H1 (cell line): ENCODE results near the gene CHD2. TPM values are rescaled to one million over a fixed set of nuclear protein-coding genes. Genes with fewer than 3 reads are reported as not detected.

Experiments
- CTCF ChIA-PET: fragments of 300-600 bp; sonication (Branson Sonifier 250); formaldehyde crosslinking; loops from one replicate; lab custom pipeline; 2021; ENCODE audit not compliant: partially characterized antibody; lab: Charles Lee
- POLR2A ChIA-PET: fragments of 300-600 bp; sonication (Branson Sonifier 250); formaldehyde crosslinking; loops from one replicate; lab custom pipeline; 2021; ENCODE audit warnings: inconsistent platforms; ENCODE audit not compliant: partially characterized antibody; lab: Charles Lee
- DNase-seq, 2 experiments: peaks; one replicate each; pipeline versions ENCODE4 v3.0.0 to v3.0.0-alpha.2; 2010 to 2022; ENCODE audit warnings: low spot score in 2 of 2, low read depth in 1 of 2, mixed read lengths in 1 of 2
- FAIRE-seq: peaks from 2 replicates; lab custom pipeline; 2011; peaks lifted over from hg19 to GRCh38; lab: Jason Lieb, UNC
- H2AFZ ChIP-seq: 2 replicates; pipeline ENCODE4 v1.8.1; 2012; ENCODE audit warnings: low read length, inconsistent platforms
- H2AK5ac ChIP-seq: 2 replicates; pipeline ENCODE4 v1.6.1; 2013; ENCODE audit warnings: low read depth, low read length
- H2BK120ac ChIP-seq: replicated peaks from 2 replicates; pipeline ENCODE3; 2013; ENCODE audit warnings: low read depth, low read length, inconsistent platforms
- H2BK12ac ChIP-seq: 2 replicates; pipeline ENCODE4 v1.6.1; 2013; ENCODE audit warnings: low read depth, low read length
- H2BK15ac ChIP-seq: 2 replicates; pipeline ENCODE4 v1.6.1; 2013; ENCODE audit warnings: low read length
- H2BK20ac ChIP-seq: 2 replicates; pipeline ENCODE4 v1.6.1; 2013; ENCODE audit warnings: low read length
- H2BK5ac ChIP-seq: 2 replicates; pipeline ENCODE4 v1.6.1; 2013; ENCODE audit warnings: low read depth, low read length
- H3K14ac ChIP-seq: 2 replicates; pipeline ENCODE4 v1.6.1; 2013; ENCODE audit warnings: inconsistent platforms; ENCODE audit not compliant: insufficient read length
- H3K18ac ChIP-seq: 2 replicates; pipeline ENCODE4 v1.6.1; 2013; ENCODE audit warnings: low read length; ENCODE audit errors: extremely low read depth
- H3K23ac ChIP-seq: 2 replicates; pipeline ENCODE4 v1.6.1; 2013; ENCODE audit warnings: inconsistent platforms; ENCODE audit not compliant: insufficient read length
- H3K23me2 ChIP-seq: 2 replicates; pipeline ENCODE4 v1.6.1; 2013; ENCODE audit warnings: low read depth, low read length
- H3K27ac ChIP-seq: 2 replicates; pipeline ENCODE4 v1.6.1; 2011; ENCODE audit warnings: low read depth, low read length, inconsistent platforms
- H3K27me3 ChIP-seq, 4 experiments: replicated peaks in 1 of 4; 1 replicate in 1 of 4; 2 replicates in 3 of 4; pipeline versions ENCODE4 v1.6.1 to v1.8.1; 2011 to 2013; ENCODE audit warnings: low read length in 3 of 4, mild to moderate bottlenecking in 3 of 4, inconsistent platforms in 2 of 4, mixed read lengths in 2 of 4, moderate library complexity in 1 of 4; ENCODE audit not compliant: control insufficient read depth in 3 of 4, insufficient read depth in 3 of 4; ENCODE audit errors: extremely low read depth in 1 of 4
- H3K36me3 ChIP-seq, 4 experiments: 2 replicates each; pipeline versions ENCODE4 v1.6.1 to v1.8.1; 2011 to 2013; ENCODE audit warnings: mild to moderate bottlenecking in 4 of 4, low read length in 3 of 4, moderate library complexity in 2 of 4, control low read depth in 1 of 4, inconsistent platforms in 1 of 4; ENCODE audit not compliant: insufficient read depth in 4 of 4, control insufficient read depth in 2 of 4
- H3K4ac ChIP-seq: replicated peaks from 2 replicates; pipeline ENCODE3; 2013; ENCODE audit warnings: low read length, low read depth, mixed read lengths, inconsistent platforms; ENCODE audit not compliant: insufficient read length
- H3K4me1 ChIP-seq, 4 experiments: replicated peaks in 1 of 4; 1 replicate in 1 of 4; 2 replicates in 3 of 4; pipeline versions ENCODE4 v1.6.1 to v1.8.1; 2011 to 2013; ENCODE audit warnings: low read length in 3 of 4, inconsistent platforms in 2 of 4, mixed read lengths in 1 of 4; ENCODE audit not compliant: insufficient read depth in 4 of 4, control insufficient read depth in 3 of 4
- H3K4me2 ChIP-seq, 2 experiments: 2 replicates each; pipeline versions ENCODE4 v1.6.1 to v1.8.1; 2011 to 2013; ENCODE audit warnings: low read depth in 2 of 2, low read length in 2 of 2, control low read depth in 1 of 2, inconsistent platforms in 1 of 2, mild to moderate bottlenecking in 1 of 2; ENCODE audit not compliant: insufficient read depth in 1 of 2
- H3K4me3 ChIP-seq, 4 experiments: fragments of 200-600, 300-600 bp in 1 of 4; sonication (generic), shearing (Covaris generic), sonication (Bioruptor Twin) in 1 of 4; 2 replicates each; pipeline versions ENCODE4 v1.5.1 to v1.8.1; 2011 to 2016; ENCODE audit warnings: low read length in 4 of 4, low read depth in 3 of 4, control low read depth in 2 of 4, inconsistent platforms in 2 of 4, mild to moderate bottlenecking in 2 of 4, mixed read lengths in 1 of 4, moderate library complexity in 1 of 4; ENCODE audit not compliant: insufficient read depth in 2 of 4; ENCODE audit errors: extremely low read depth in 1 of 4
- H3K56ac ChIP-seq: replicated peaks from 2 replicates; pipeline ENCODE3; 2013; ENCODE audit warnings: low read depth, mild to moderate bottlenecking, mixed read lengths, low read length, inconsistent platforms; ENCODE audit not compliant: insufficient read length
- H3K79me1 ChIP-seq: 2 replicates; pipeline ENCODE4 v1.6.1; 2013; ENCODE audit warnings: low read depth, low read length, control low read depth
- H3K79me2 ChIP-seq, 2 experiments: 2 replicates each; pipeline versions ENCODE4 v1.6.1 to v1.8.1; 2012 to 2013; ENCODE audit warnings: low read length in 2 of 2, mild to moderate bottlenecking in 2 of 2, inconsistent platforms in 1 of 2; ENCODE audit not compliant: insufficient read depth in 2 of 2, control insufficient read depth in 1 of 2
- H3K9ac ChIP-seq, 4 experiments: replicated peaks in 1 of 4; 1 replicate in 1 of 4; 2 replicates in 3 of 4; pipeline versions ENCODE4 v1.6.1 to v1.8.1; 2011 to 2013; ENCODE audit warnings: low read depth in 3 of 4, low read length in 3 of 4, control low read depth in 2 of 4, mild to moderate bottlenecking in 2 of 4, moderate library complexity in 2 of 4, inconsistent platforms in 1 of 4; ENCODE audit errors: extremely low read depth in 1 of 4
- H3K9me3 ChIP-seq, 2 experiments: 2 replicates each; pipeline versions ENCODE4 v1.6.1 to v1.8.1; 2012 to 2013; ENCODE audit warnings: mild to moderate bottlenecking in 2 of 2, moderate library complexity in 2 of 2, control low read depth in 1 of 2, inconsistent platforms in 1 of 2, low read depth in 1 of 2, low read length in 1 of 2, mixed read lengths in 1 of 2; ENCODE audit not compliant: insufficient read depth in 2 of 2
- H4K20me1 ChIP-seq, 2 experiments: replicated peaks in 1 of 2; 2 replicates each; pipeline versions ENCODE3 to v1.8.1; 2011 to 2013; ENCODE audit warnings: inconsistent platforms in 2 of 2, low read length in 2 of 2, mild to moderate bottlenecking in 1 of 2; ENCODE audit not compliant: insufficient read depth in 2 of 2, control insufficient read depth in 1 of 2
- H4K5ac ChIP-seq: 2 replicates; pipeline ENCODE4 v1.6.1; 2013; ENCODE audit warnings: low read length, low read depth, mixed read lengths, inconsistent platforms; ENCODE audit not compliant: insufficient read length
- H4K8ac ChIP-seq: 2 replicates; pipeline ENCODE4 v1.8.0; 2013; ENCODE audit warnings: mild to moderate bottlenecking, moderate library complexity, low read length, inconsistent platforms; ENCODE audit not compliant: insufficient read depth; ENCODE audit errors: extremely low read depth
- H4K91ac ChIP-seq: replicated peaks from 2 replicates; pipeline ENCODE3; 2013; ENCODE audit warnings: low read length, mixed read lengths, inconsistent platforms; ENCODE audit not compliant: insufficient read length
- BRCA1 ChIP-seq: IDR thresholded peaks from 2 replicates; pipeline ENCODE4 v1.6.1; 2012; ENCODE audit warnings: low read depth, low read length, improper control_type of control experiment
- SIRT6 ChIP-seq: IDR thresholded peaks from one replicate; pipeline ENCODE4 v1.7.1; 2012; ENCODE audit warnings: low read length, inconsistent platforms
- SIX5 ChIP-seq: IDR thresholded peaks from 2 replicates; pipeline ENCODE4 v1.6.1; 2011; ENCODE audit warnings: mild to moderate bottlenecking, low read depth, low read length
- TCF12 ChIP-seq: IDR thresholded peaks from 2 replicates; pipeline ENCODE4 v1.6.1; 2011; ENCODE audit warnings: low read depth, mild to moderate bottlenecking, low read length
- TEAD4 ChIP-seq: IDR thresholded peaks from 2 replicates; pipeline ENCODE4 v1.6.1; 2012; ENCODE audit warnings: low read depth, low read length, inconsistent platforms, mixed read lengths
- WGBS, 2 experiments: shearing (Covaris generic) in 1 of 2; methylation state at CpG; one replicate each; pipeline versions ENCODE4 v1.1.6 to v1.1.7; 2013 to 2015; ENCODE audit warnings: low lambda C conversion rate in 2 of 2, mixed read lengths in 2 of 2, inconsistent platforms in 1 of 2, low coverage in 1 of 2, missing lambda C conversion rate in 1 of 2; ENCODE audit not compliant: insufficient replicate concordance in 2 of 2, insufficient coverage in 1 of 2, insufficient read length in 1 of 2; ENCODE audit errors: extremely low coverage in 1 of 2, missing lambda C conversion rate in 1 of 2; 5-methylcytosine and 5-hydroxymethylcytosine counted together
- polyA plus RNA-seq, 7 experiments: library from polyadenylated mRNA; depleted of rRNA in 3 of 7; stranded (reverse) in 5 of 7; unstranded in 2 of 7; fragments of >200 nt in 5 of 7; fragments of 200-250 nt in 2 of 7; gene quantifications; 1 replicate in 5 of 7; 2 replicates in 1 of 7; 4 replicates in 1 of 7; pipeline versions ENCODE4 v1.2.1 to v1.2.3, GENCODE V29; 2011 to 2013; ENCODE audit warnings: missing spikeins in 2 of 7, mixed read lengths in 2 of 7
- total RNA-seq: library from RNA; stranded (reverse); fragmentation: NEBNext Ultra II Directional; extraction: Animal tissue kit (Norgen Biotek cat#: 25700); gene quantifications from 2 replicates; pipeline ENCODE4 v1.2.1, GENCODE V29; 2021

The CHD2 gene
- total and polyA plus RNA-seq, 2 of the 8 experiments (the other 6 are each of a cell fraction or from before 2014, with no cell fraction given), result 28.8 to 70.0 TPM

DNA sequence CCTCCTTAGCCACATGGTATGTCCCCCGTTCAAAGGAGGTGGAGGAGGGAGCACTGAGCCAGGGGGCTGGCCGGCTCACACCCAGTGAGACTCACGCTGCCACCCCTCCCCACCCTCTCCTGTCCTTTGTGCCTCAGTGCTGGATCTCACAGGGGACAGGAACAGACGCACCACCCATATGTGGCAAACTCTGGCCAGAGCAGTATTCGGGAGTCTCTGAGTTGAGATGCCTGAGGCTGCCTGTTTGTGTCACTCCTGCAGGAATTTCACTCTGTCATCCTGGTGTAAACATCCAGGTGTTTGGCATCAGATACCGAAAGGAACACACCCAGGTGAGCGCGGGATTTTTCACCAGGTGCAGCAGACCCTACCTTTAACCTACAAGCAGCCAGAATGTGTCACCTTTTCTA, 163.1 kb downstream of the CHD2 start:
- peak overlapping the region; percentile 1; the same call in 1 of the 2 replicates for H3K18ac ChIP-seq

More for the DNA sequence above, 163.1 kb downstream of the CHD2 start:
- no peak overlapping the region for H3K14ac ChIP-seq
- no peak overlapping the region for H2BK120ac ChIP-seq
- no peaks in the 10 kb centered on the region for H3K27me3 ChIP-seq
- peaks cover 23 to 63% (median 47%) of the 10 kb centered on the region in 4 experiments for H3K4me1 ChIP-seq
- FAIRE-seq (no peak), DNase-seq (no peak)
- 0 out of 7 replicates have a peak overlapping the region, but pooled peaks of 1 of the 4 experiments have one; percentile 15 for H3K9ac ChIP-seq
- H2BK20ac ChIP-seq, result peak overlapping the region; percentile 66; the same call in 1 of the 2 replicates
- peaks cover 16 to 82% of the 10 kb centered on the region in 2 experiments for H3K79me2 ChIP-seq
- TF ChIP-seq SIX5, result no peak
- no peak for TF ChIP-seq BRCA1
- 0 out of 2 replicates have a peak, but pooled peaks have one; percentile 28 for TF ChIP-seq TEAD4
- no peak for TF ChIP-seq SIRT6
- TF ChIP-seq TCF12, result 0 out of 2 replicates have a peak, but pooled peaks have one; percentile 51
- H2BK5ac ChIP-seq, result 0 out of 2 replicates have a peak overlapping the region, but pooled peaks have one; percentile 77
- H2AFZ ChIP-seq, result no peak overlapping the region
- H2BK15ac ChIP-seq, result no peak overlapping the region
- peak overlapping the region; percentile 23 for H4K5ac ChIP-seq
- H3K56ac ChIP-seq, result no peak overlapping the region
- no peak overlapping the region for H3K4me3 ChIP-seq
- H3K79me1 ChIP-seq, result peaks cover 31% of the 10 kb centered on the region
- H4K8ac ChIP-seq, result no peak overlapping the region
- CTCF ChIA-PET, result interaction anchor here (0.7 kb wide), 1 partner anchor 25 kb away, joined by 3 read pairs; no protein-coding TSS in a partner anchor
- H2AK5ac ChIP-seq, result peak overlapping the region; percentile 59; the same call in 1 of the 2 replicates
- peaks cover 5 to 59% (median 13%) of the 10 kb centered on the region in 4 experiments for H3K36me3 ChIP-seq
- H3K9me3 ChIP-seq, result no peaks in the 10 kb centered on the region
- H3K23me2 ChIP-seq, result no peaks in the 10 kb centered on the region
- H3K23ac ChIP-seq, result no peak overlapping the region
- H3K27ac ChIP-seq, result peak overlapping the region; percentile 69
- H4K91ac ChIP-seq, result peak overlapping the region; percentile 0
- H4K20me1 ChIP-seq, result peaks cover 19 to 21% of the 10 kb centered on the region in 2 experiments
- peak overlapping the region; percentile 94 for H2BK12ac ChIP-seq
- H3K4ac ChIP-seq, result peak overlapping the region; percentile 76
- POLR2A ChIA-PET, result interaction anchor here (0.9 to 6.3 kb wide), 4 partner anchors 8 to 27 kb away, joined by 3 to 62 read pairs (median 4); no protein-coding TSS in a partner anchor
- 73% methylated on average over 8 of the region's 8 CpGs; no CpG with 5 or more reads in 1 of the 2 experiments for WGBS, 2 experiments
- peak overlapping the region; percentile 38 to 79; a peak in 2 of 4 replicates for H3K4me2 ChIP-seq
